ENCODE results near the gene AKAP8.

GRCh38 chr19:15330801-15331418, 48.7 kb downstream of the AKAP8 start:
- TF ChIP-seq POLR2AphosphoS5 (IDR thresholded peaks at IDR 0.05; ENCODE audit: low read depth, low read length) (no peak), TAF1 (IDR thresholded peaks at IDR 0.05; ENCODE audit: borderline replicate concordance, insufficient read depth, low read length) (no peak), SIN3A (IDR thresholded peaks at IDR 0.05; ENCODE audit: borderline replicate concordance, insufficient read depth, low read length) (no peak)
- TF ChIP-seq, protein P1, sequence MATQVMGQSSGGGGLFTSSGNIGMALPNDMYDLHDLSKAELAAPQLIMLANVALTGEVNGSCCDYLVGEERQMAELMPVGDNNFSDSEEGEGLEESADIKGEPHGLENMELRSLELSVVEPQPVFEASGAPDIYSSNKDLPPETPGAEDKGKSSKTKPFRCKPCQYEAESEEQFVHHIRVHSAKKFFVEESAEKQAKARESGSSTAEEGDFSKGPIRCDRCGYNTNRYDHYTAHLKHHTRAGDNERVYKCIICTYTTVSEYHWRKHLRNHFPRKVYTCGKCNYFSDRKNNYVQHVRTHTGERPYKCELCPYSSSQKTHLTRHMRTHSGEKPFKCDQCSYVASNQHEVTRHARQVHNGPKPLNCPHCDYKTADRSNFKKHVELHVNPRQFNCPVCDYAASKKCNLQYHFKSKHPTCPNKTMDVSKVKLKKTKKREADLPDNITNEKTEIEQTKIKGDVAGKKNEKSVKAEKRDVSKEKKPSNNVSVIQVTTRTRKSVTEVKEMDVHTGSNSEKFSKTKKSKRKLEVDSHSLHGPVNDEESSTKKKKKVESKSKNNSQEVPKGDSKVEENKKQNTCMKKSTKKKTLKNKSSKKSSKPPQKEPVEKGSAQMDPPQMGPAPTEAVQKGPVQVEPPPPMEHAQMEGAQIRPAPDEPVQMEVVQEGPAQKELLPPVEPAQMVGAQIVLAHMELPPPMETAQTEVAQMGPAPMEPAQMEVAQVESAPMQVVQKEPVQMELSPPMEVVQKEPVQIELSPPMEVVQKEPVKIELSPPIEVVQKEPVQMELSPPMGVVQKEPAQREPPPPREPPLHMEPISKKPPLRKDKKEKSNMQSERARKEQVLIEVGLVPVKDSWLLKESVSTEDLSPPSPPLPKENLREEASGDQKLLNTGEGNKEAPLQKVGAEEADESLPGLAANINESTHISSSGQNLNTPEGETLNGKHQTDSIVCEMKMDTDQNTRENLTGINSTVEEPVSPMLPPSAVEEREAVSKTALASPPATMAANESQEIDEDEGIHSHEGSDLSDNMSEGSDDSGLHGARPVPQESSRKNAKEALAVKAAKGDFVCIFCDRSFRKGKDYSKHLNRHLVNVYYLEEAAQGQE (IDR thresholded peaks at IDR 0.05; ENCODE audit: insufficient read depth in 1 of 2, low read depth in 2 of 2, low read length in 2 of 2) = no peak
